Measurements from ENCODE around the gene INSIG1. TPM values are rescaled to one million over a fixed set of nuclear protein-coding genes. Genes with fewer than 3 reads are reported as not detected.

INSIG1 gene
- total RNA-seq, 2 donors from 2014 or later = 73.3 to 148 TPM

DNA sequence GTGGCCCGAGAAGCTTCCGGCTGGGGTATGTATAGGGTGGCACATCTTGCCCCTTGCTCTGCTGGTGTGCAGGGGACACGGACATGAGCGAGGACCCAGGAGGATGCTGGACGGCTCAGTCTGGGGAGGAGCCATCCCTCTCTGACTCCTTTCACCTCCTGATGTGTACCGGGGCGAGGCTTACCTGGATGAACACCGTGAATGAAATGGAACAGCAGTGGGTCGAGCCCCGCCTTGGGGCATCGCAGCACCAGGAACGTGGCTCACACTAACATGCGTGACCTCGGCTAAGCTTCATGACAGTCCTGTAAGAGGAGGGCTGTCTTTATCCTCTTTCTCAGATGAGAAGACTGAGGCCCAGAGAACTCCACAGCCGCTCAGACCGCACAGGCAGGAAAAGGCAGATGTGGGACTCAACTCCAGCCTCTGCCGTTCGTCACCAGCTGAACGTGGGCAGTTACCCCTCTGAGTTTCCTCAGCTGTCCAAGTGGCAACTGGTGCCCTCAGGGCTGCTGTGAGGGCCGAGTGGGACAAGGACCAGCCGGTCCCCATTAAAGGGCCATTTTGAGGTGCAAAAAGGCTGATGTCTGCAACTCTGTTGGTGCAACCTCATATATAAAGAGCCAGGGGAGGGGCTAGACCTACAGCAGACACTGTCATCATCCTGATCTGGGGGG lies 54.5 kb downstream of the INSIG1 start:
- DNase-seq (no peak), ATAC-seq (no peak)
- intact Hi-C loops (cut with DNase I, micrococcal nuclease) = no loop called here

DNA sequence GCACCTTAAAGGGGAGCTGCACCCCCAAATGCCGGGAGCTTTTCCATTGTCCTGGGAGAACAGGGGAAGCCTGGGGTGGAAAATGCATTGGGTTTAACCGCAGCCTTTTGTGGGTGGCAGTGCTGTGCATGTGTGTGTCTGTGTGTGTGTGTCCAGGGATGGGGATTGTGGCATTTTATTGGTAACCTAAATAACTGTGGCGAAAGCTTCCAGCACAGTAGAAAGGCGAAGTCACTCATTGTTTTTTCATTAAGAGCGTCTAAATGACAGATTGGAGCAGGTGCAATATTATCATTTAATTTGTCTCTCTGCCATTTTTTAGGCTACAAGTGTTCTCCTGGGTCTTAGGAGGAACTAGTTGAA lies 55.1 kb downstream of the INSIG1 start:
- intact Hi-C loops (cut with DNase I, micrococcal nuclease) = no loop called here
- no peak for ATAC-seq
- no peak for DNase-seq

DNA sequence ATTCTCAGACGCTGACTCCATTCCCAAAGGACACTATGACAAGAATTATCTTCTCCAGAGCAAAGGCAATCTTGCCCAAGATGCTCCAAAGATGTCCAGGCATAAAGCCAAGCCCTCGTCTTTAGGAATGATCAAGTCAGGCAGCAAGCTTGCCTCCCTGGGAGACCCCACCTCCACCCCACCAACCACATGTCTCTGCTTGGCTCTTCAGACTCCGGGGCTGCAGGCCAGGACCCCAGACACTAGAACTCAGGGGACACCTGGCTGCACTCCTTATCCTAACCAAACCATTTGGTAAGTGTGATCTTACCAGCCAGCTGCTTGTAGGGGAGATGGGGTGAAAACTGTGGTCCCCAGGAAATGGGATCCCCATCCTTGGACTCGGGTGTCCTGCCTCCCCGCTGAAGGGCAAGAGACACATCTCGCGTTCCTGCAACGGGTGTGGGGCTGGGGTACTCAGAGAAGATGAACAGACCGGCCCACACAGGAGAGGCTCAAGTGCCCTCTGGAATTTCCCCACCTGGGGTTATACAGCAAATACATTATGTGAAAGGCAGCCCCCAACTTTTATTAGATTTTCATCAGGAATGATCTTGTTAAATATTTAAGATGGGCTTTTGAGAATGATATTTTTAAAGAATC lies 55.7 kb downstream of the INSIG1 start:
- DNase-seq = peak in 1 of 2 donors; percentile 3
- intact Hi-C loops (cut with DNase I, micrococcal nuclease) = no loop called here
- ATAC-seq = no peak

DNA sequence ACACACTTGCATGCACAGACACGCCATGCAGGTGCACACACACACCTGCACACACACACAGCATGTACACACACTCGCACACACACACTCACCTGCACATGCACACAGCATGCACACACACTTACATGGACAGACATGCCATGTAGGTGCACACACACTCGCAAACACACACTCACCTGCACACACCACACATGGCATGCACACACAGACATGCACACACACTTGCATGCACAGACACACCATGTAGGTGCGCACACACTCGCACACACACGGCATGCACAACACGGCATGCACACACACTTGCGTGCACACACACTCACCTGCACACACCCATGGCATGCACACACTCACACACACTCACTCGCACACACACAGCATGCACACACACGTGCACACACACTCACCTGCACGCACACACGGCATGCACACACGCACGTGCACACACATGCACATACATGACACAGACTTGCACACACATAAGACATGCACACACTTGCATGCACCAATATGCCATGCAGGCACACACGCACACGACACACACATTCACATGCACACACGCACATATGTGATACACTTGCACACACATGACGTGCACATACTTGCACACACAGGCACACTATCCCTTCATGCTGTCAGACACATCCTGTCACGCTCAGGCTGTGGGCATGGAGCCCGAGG lies 56.8 kb downstream of the INSIG1 start:
- intact Hi-C loops (cut with DNase I, micrococcal nuclease) = no loop called here
- DNase-seq (no peak), ATAC-seq (no peak)

DNA sequence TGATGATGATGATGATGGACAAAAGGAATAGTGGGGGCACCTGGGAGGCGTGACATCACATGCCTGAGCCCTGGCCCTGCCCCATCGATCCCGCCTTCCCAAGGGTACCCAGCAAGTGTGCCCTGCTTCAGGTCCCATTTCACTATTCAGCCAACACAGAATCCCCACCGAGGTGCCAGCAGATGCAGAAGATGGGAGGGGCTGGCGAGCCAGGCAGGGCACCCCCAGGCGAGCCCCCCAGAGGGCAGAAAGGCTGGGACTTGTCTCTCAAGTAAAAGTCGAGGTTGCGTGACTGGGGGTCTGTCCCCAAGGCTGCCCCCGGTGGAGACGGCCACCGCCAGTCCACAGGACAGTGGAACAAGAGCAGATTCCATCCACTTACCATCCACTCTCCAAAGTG lies 57.5 kb downstream of the INSIG1 start:
- no peak for DNase-seq
- intact Hi-C loops (cut with DNase I, micrococcal nuclease) = no loop called here
- no peak for ATAC-seq

DNA sequence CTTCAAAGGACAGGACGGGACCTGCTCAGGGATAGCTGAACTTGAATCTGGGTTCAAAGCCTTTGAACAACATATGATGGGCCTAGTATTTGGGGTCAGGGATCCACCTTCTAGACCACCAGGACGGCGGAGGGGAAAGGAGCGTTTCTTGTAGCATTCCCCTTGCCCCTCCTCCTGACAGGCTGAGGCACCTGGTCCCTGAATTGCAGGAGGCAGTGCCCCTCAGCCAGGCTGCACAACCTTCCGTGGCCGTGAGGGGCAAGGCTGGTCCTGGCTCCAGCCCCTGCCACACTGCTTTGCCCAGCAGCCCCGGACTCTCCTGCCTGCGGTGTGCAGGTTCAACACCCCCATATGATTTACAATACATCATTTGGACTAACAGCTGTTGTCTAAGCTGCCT lies 58.1 kb downstream of the INSIG1 start:
- intact Hi-C loops (cut with DNase I, micrococcal nuclease) = no loop called here
- ATAC-seq = no peak
- DNase-seq = no peak

DNA sequence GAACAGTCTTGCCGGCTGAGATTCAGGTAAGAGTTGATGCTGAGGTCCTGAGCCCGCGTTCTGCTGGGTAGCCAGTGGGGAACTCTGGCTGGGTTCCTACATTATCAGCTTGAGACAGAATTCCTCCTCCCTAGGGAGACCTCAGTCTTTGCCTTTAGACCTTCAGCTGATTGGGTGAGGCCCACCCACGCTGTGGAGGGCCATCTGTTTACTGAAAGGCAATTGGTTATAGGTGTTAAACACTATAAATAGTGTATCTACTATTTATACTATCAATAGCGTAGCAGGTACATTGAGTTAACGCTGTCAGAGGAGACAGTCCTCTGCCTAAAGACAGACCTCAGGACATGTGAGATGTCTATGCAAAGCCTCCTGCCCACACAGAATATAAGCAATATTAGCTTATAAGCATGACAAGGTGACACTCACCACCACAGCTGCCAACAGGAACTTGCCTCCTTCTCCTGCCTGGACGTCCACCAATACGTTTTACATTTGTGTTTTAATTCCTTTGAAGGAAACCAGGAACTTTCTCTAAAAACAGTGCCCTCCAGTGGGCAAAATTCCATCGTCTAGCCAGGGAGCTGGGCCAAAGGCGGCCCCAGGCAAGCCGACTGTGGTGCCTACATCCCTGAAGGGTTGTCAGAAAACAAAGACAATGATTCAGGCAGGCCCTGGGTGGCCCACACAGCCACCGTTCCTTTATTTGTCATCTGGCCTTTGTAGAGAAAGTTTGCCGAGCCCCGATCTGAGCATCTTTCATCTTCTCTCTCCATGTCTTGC lies 58.8 kb downstream of the INSIG1 start:
- intact Hi-C loops (cut with DNase I, micrococcal nuclease) = no loop called here
- DNase-seq (no peak), ATAC-seq (no peak)

DNA sequence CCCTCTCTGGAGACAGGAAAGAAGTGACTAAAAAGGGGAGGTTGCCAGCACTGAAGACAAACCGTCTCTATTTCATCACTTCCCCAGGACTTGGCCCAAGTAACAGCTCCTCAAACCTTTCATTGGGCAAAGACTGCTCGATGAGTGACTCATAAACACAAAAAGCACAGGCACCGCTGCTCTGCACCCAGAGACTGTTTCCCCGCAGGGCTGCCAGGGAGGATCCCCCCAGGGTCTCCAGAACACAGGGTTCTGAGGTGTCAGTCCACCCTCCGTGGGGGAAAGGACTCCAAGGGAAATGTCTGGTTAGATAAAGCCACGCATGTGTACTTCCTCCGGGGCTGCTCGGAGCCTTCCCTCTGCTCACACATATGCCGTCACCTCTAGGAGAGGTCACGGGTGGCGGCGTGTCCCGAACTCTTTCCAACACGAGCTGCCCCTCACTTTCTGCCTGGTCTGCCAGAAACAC lies 59.9 kb downstream of the INSIG1 start:
- intact Hi-C loops (cut with DNase I, micrococcal nuclease) = no loop called here
- DNase-seq = no peak
- no peak for ATAC-seq

DNA sequence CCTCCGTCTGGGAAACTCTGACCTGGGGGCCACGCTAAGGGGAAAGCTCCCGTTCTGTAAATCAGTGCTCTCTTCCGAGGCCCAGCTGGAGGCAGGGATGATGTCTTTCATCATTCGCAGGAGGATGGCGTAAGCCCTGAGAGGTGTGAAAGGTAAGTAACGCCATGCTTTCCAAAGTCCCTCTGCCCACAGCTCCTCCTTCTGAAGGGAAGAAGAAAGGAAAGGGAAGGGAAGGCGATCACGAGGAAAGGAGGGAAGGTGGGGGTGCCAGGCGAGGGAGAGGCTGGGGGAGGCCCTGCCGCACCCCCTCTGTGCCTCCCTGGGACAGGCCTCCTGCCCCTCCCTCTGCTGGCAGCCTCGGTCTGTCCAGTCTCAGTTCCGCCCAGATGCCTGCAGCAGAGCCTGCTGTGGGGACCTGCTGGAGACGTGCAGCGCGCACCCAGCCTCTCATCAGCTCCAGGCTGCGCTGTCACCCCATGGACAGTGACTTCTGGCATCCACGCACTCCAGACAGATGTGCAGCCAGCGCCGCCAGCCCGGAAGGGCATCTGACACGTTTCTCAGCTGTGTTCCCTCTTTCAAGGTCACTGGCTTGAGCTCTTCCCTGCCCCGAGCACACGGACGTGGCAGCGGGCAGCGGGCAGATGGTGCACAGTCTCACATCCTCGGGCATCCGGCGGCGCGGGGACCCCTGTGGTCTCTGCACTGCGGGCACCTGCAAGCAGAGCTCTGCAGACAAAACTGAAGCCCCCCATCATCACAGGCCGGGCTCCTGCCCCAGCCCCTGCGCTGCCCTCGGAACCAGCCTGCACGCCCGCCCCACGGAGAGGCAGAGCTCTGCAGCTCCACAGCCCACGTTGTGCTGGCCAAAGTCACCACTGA lies 60.6 kb downstream of the INSIG1 start:
- intact Hi-C loops (cut with DNase I, micrococcal nuclease) = no loop called here
- ATAC-seq = no peak
- DNase-seq = no peak

DNA sequence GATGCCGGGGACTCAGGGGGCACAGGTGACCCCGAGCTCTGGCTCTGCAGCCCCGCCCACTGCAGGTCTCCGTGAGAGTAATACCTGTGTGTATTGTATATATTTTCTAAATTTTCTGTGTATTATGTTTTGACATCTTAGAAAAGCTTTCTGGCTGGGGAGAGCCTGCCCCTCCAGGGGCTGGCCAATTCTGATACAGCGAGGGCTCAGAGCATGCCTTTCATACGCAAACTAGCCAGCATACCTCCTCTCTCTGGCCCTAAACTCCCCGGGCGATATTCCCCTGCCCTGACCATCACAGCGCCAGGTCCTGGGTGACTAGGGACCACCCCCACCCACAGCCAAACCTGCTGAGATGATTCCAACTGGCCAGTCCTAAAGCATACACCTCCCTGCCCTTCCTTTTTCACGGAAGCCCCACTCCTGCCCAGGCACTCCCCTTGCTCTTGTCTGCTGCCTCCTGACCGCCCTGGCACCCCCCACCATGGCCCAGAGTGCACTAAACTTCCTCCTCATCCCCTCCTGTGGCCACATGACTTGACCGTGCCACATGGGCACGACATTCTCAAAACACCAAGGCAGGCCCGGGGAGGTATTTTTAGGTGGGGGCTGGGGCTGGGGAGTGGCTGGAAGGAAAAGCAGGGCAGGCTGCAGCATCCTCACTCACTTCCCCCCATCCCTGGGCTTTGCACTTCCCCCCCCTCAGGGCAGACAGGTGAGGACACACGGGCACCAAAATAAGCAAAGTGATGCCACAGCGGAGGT lies 61.5 kb downstream of the INSIG1 start:
- intact Hi-C loops (cut with DNase I, micrococcal nuclease) = no loop called here
- no peak for ATAC-seq
- no peak for DNase-seq

Other genes with a start within 250 kb of the INSIG1 start
- gene HTR5A, start 227.6 kb upstream of the INSIG1 start, total RNA-seq = not detected
- not detected for gene EN2, start 160.3 kb downstream of the INSIG1 start, total RNA-seq
- gene CNPY1, start 248.7 kb downstream of the INSIG1 start, total RNA-seq = not detected

All from left colon (tissue), 2 donors.